Cardiac muscle cell (in vitro differentiated cells and primary cell): ENCODE measurements around the gene SRF. TPM values are rescaled to one million over a fixed set of nuclear protein-coding genes. Genes with fewer than 3 reads are reported as not detected.
"Not testable (repeated sequence)": the region's sequence is repeated elsewhere in the genome, so short reads cannot be mapped to it uniquely, and the experiment has no call there.

Source experiments
- DNase-seq, 2 donors: peaks; one replicate each; pipeline versions ENCODE4 v3.0.0 to v3.0.0-alpha.2; 2010 to 2017; ENCODE audit warnings: low read depth in 1 of 2, low spot score in 1 of 2
- H3K27ac ChIP-seq: fragments of 200-600 bp; sonication (generic); 2 replicates; pipeline ENCODE4 v1.5.1; 2016
- H3K27me3 ChIP-seq: fragments of 200-600 bp; sonication (generic); 2 replicates; pipeline ENCODE4 v1.6.0; 2016; ENCODE audit warnings: control low read depth
- H3K36me3 ChIP-seq: fragments of 200-600 bp; sonication (generic); 2 replicates; pipeline ENCODE4 v1.5.1; 2016; ENCODE audit warnings: control low read depth
- H3K4me1 ChIP-seq: fragments of 200-600 bp; sonication (generic); 2 replicates; pipeline ENCODE4 v1.8.1; 2017; ENCODE audit warnings: low read depth, mild to moderate bottlenecking, mixed run types
- H3K4me3 ChIP-seq: fragments of 200-600 bp; sonication (generic); 2 replicates; pipeline ENCODE4 v1.5.1; 2016; ENCODE audit warnings: mild to moderate bottlenecking
- H3K9me3 ChIP-seq: fragments of 200-600 bp; sonication (generic); 2 replicates; pipeline ENCODE4 v1.5.1; 2017; ENCODE audit warnings: low read depth, mild to moderate bottlenecking, control low read depth
- polyA plus RNA-seq: library from polyadenylated mRNA; unstranded; fragments of >200 nt; fragmentation: Nextera tagmentation; extraction: Ambion mirVana; gene quantifications from 2 replicates; pipeline ENCODE4 v1.2.1, GENCODE V29; 2016
- total RNA-seq: library from RNA; depleted of rRNA; stranded (reverse); fragments of >200 nt; gene quantifications from 2 replicates; pipeline ENCODE4 v1.2.3, GENCODE V29; 2016
- TF ChIP-seq, protein P1 (sequence below): IDR thresholded peaks from 2 replicates; pipeline ENCODE4 v1.5.1; 2012; ENCODE audit warnings: low read depth, mild to moderate bottlenecking, low read length

The SRF gene
- total and polyA plus RNA-seq, 2 experiments from 2014 or later = 10.2 to 76.8 TPM

GRCh38 chr6:43129434-43130194, 41.5 kb upstream of the SRF start:
- H3K9me3 ChIP-seq = no peaks in the 10 kb centered on the region
- peak; percentile 47 to 50 for DNase-seq
- TF ChIP-seq, protein P1, sequence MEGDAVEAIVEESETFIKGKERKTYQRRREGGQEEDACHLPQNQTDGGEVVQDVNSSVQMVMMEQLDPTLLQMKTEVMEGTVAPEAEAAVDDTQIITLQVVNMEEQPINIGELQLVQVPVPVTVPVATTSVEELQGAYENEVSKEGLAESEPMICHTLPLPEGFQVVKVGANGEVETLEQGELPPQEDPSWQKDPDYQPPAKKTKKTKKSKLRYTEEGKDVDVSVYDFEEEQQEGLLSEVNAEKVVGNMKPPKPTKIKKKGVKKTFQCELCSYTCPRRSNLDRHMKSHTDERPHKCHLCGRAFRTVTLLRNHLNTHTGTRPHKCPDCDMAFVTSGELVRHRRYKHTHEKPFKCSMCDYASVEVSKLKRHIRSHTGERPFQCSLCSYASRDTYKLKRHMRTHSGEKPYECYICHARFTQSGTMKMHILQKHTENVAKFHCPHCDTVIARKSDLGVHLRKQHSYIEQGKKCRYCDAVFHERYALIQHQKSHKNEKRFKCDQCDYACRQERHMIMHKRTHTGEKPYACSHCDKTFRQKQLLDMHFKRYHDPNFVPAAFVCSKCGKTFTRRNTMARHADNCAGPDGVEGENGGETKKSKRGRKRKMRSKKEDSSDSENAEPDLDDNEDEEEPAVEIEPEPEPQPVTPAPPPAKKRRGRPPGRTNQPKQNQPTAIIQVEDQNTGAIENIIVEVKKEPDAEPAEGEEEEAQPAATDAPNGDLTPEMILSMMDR = peak; percentile 75
- no peak overlapping the region for H3K4me3 ChIP-seq
- no peaks in the 10 kb centered on the region for H3K27me3 ChIP-seq
- H3K27ac ChIP-seq = no peak overlapping the region
- peaks cover 14% of the 10 kb centered on the region for H3K4me1 ChIP-seq
- H3K36me3 ChIP-seq = peaks cover 5% of the 10 kb centered on the region

GRCh38 chr6:43130429-43130828, 40.6 kb upstream of the SRF start:
- Histone ChIP-seq H3K27me3 (no peaks in the 10 kb centered on the region), H3K4me1 (peaks cover 6% of the 10 kb centered on the region), H3K36me3 (peaks cover 5% of the 10 kb centered on the region), H3K4me3 (no peak overlapping the region), H3K27ac (no peak overlapping the region), H3K9me3 (no peaks in the 10 kb centered on the region)
- TF ChIP-seq, protein P1 = no peak
- no peak for DNase-seq

GRCh38 chr6:43131379-43131778, 39.7 kb upstream of the SRF start:
- not testable (repeated sequence) for H3K27me3 ChIP-seq, DNase-seq, H3K36me3 ChIP-seq, H3K4me1 ChIP-seq, H3K4me3 ChIP-seq, H3K9me3 ChIP-seq, H3K27ac ChIP-seq

- Histone ChIP-seq H3K4me1 (peaks cover 8% of the 10 kb centered on the region), H3K27ac (no peak overlapping the region), H3K4me3 (no peak overlapping the region), H3K36me3 (peaks cover 3% of the 10 kb centered on the region), H3K9me3 (no peaks in the 10 kb centered on the region), H3K27me3 (no peaks in the 10 kb centered on the region)
- no peak for DNase-seq
- TF ChIP-seq, protein P1 = no peak
Observed at GRCh38 chr6:43138267-43138666, 32.8 kb upstream of the SRF start.

DNA sequence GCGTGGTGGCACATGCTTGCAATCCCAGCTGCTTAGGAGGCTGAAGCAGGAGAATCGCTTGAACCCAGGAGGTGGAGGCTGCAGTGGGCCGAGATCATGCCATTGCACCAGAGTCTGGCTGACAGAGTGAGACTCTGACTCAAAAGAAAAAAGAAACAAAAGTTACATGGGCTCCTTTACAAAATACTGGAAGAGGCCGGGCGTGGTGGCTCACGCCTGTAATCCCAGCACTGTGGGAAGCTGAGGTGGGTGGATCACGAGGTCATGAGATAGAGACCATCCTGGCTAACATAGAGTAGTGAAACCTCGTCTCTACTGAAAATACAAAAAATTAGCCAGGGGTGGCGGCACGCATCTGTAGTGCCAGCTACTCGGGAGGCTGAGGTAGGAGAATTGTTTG, 31.1 kb upstream of the SRF start:
- not testable (repeated sequence) for H3K4me1 ChIP-seq, DNase-seq, H3K36me3 ChIP-seq, H3K4me3 ChIP-seq, H3K9me3 ChIP-seq, H3K27ac ChIP-seq, H3K27me3 ChIP-seq

- Histone ChIP-seq H3K4me1 (peaks cover 9% of the 10 kb centered on the region), H3K9me3 (no peaks in the 10 kb centered on the region), H3K27me3 (no peaks in the 10 kb centered on the region), H3K27ac (no peak overlapping the region), H3K4me3 (no peak overlapping the region), H3K36me3 (peaks cover 4% of the 10 kb centered on the region)
- TF ChIP-seq, protein P1 = no peak
- no peak for DNase-seq
Observed at GRCh38 chr6:43141644-43142043, 29.4 kb upstream of the SRF start.
